Lower leg skin (tissue), 3 donors: ENCODE measurements around the gene HRK.

ENCODE experiments used
- CTCF ChIP-seq, 3 donors: fragments of 450-650 bp; IDR thresholded peaks; one replicate each; pipeline ENCODE4 v1.5.1; 2016; ENCODE audit warnings: antibody characterized with exemption in 3 of 3, mild to moderate bottlenecking in 3 of 3, moderate library complexity in 2 of 3
- POLR2A ChIP-seq, 2 donors: fragments of 450-650 bp; IDR thresholded peaks; one replicate each; pipeline ENCODE4 v1.6.1; 2016 to 2017; ENCODE audit warnings: antibody characterized with exemption in 2 of 2, mild to moderate bottlenecking in 1 of 2, moderate library complexity in 1 of 2

GRCh38 chr12:116807546-116807945, 73.7 kb downstream of the HRK start:
- TF ChIP-seq CTCF (IDR thresholded peaks at IDR 0.05) = no peak
- no peak for TF ChIP-seq POLR2A (IDR thresholded peaks at IDR 0.05)
